A549 (cell line): ENCODE data around the gene SMAD9. TPM values are rescaled to one million over a fixed set of nuclear protein-coding genes. Genes with fewer than 3 reads are reported as not detected.

ENCODE experiments used
- ATAC-seq, 2 experiments: fragments of 200-7000 bp in 1 of 2; fragments of >200 bp in 1 of 2; cut with Nextera tagmentation in 1 of 2; cut with Tn5 transposase in 1 of 2; 3 replicates each; pipeline versions ENCODE4 v1.8.0 to v1.9.1; 2018 to 2020; ENCODE audit warnings: mild to moderate bottlenecking in 1 of 2, moderate library complexity in 1 of 2
- CTCF ChIA-PET: fragments of 300-600 bp; sonication (Branson Sonifier 250); formaldehyde crosslinking; extraction: SDS; loops from one replicate; lab custom pipeline; 2021; ENCODE audit warnings: antibody characterized with exemption, inconsistent platforms; lab: Yijun Ruan, JAX
- POLR2A ChIA-PET: fragments of 350-600 bp; formaldehyde crosslinking; extraction: SDS; loops from one replicate; lab custom pipeline; 2021; ENCODE audit warnings: antibody characterized with exemption, inconsistent platforms; lab: Yijun Ruan, JAX
- DNase-seq, 2 experiments: peaks; one replicate each; pipeline versions ENCODE4 v3.0.0 to v3.0.0-alpha.2; 2011 to 2016; ENCODE audit warnings: low read depth in 1 of 2, low spot score in 1 of 2
- FAIRE-seq: peaks from 2 replicates; lab custom pipeline; 2011; peaks lifted over from hg19 to GRCh38; lab: Jason Lieb, UNC
- H3K27ac ChIP-seq, 2 experiments: fragments of >200 bp; sonication (Bioruptor Twin); formaldehyde crosslinking; 3 replicates each; pipeline ENCODE4 v1.5.1; 2016 to 2017
- H3K4me1 ChIP-seq: fragments of >200 bp; sonication (Bioruptor Twin); formaldehyde crosslinking; 3 replicates; pipeline ENCODE4 v1.6.1; 2016
- H3K4me2 ChIP-seq: fragments of >200 bp; sonication (Bioruptor Twin); formaldehyde crosslinking; 3 replicates; pipeline ENCODE4 v1.6.1; 2016
- H3K4me3 ChIP-seq: fragments of >200 bp; sonication (Bioruptor Twin); formaldehyde crosslinking; 3 replicates; pipeline ENCODE4 v1.5.1; 2016
- H3K9me3 ChIP-seq: fragments of >200 bp; sonication (Bioruptor Twin); formaldehyde crosslinking; 3 replicates; pipeline ENCODE4 v1.6.1; 2016
- BHLHE40 ChIP-seq: IDR thresholded peaks from 2 replicates; pipeline ENCODE4 v1.6.1; 2012; ENCODE audit warnings: low read depth, low read length, inconsistent platforms
- CBX8 ChIP-seq: fragments of 200-600 bp; sonication (generic); IDR thresholded peaks from 2 replicates; pipeline ENCODE4 v1.6.1; 2016
- CEBPB ChIP-seq, 2 experiments: fragments of >200 bp in 1 of 2; sonication (Bioruptor Twin) in 1 of 2; formaldehyde crosslinking in 1 of 2; IDR thresholded peaks; 2 replicates each; pipeline ENCODE4 v1.6.1; 2012 to 2016
- CHD4 ChIP-seq: fragments of 200-600 bp; sonication (generic); IDR thresholded peaks from 2 replicates; pipeline ENCODE4 v1.6.1; 2016; ENCODE audit warnings: antibody characterized with exemption, mild to moderate bottlenecking, borderline replicate concordance
- EHMT2 ChIP-seq: fragments of 200-600 bp; sonication (generic); IDR thresholded peaks from 2 replicates; pipeline ENCODE4 v1.6.1; 2016; ENCODE audit warnings: antibody characterized with exemption, low read depth, mild to moderate bottlenecking, moderate library complexity
- FOSB ChIP-seq: fragments of 250-450 bp; sonication (Bioruptor Pico); IDR thresholded peaks from 2 replicates; pipeline ENCODE4 v1.5.0; 2020; ENCODE audit warnings: mild to moderate bottlenecking, moderate library complexity
- HES2 ChIP-seq: fragments of >200 bp; sonication (Bioruptor Twin); formaldehyde crosslinking; IDR thresholded peaks from 2 replicates; pipeline ENCODE4 v1.6.1; 2016
- KDM1A ChIP-seq: fragments of 200-600 bp; sonication (generic); IDR thresholded peaks from 2 replicates; pipeline ENCODE4 v1.6.1; 2016; ENCODE audit warnings: low read depth, mild to moderate bottlenecking
- MAFK ChIP-seq: fragments of 450-650 bp; IDR thresholded peaks from 2 replicates; pipeline ENCODE4 v1.6.1; 2014; ENCODE audit not compliant: partially characterized antibody
- MAX ChIP-seq: IDR thresholded peaks from 2 replicates; pipeline ENCODE4 v1.6.1; 2012
- MAZ ChIP-seq: fragments of 150-350 bp; IDR thresholded peaks from 2 replicates; pipeline ENCODE4 v1.6.1; 2014; ENCODE audit warnings: antibody characterized with exemption, low read depth, low read length, borderline replicate concordance
- PBX3 ChIP-seq: IDR thresholded peaks from 2 replicates; pipeline ENCODE4 v1.6.1; 2012
- POLR2A ChIP-seq: IDR thresholded peaks from 2 replicates; pipeline ENCODE4 v1.6.1; 2012; ENCODE audit warnings: mild to moderate bottlenecking, low read length
- RAD21 ChIP-seq, 2 experiments: fragments of >200 bp in 1 of 2; sonication (Bioruptor Twin) in 1 of 2; formaldehyde crosslinking in 1 of 2; IDR thresholded peaks in 1 of 2; conservative IDR thresholded peaks in 1 of 2; 2 replicates in 1 of 2; 3 replicates in 1 of 2; pipeline ENCODE4 v1.6.1; 2012 to 2018; ENCODE audit warnings: inconsistent platforms in 1 of 2
- RARB ChIP-seq: fragments of 250-450 bp; sonication (Bioruptor Pico); IDR thresholded peaks from 2 replicates; pipeline ENCODE4 v1.8.0; 2021; ENCODE audit warnings: mild to moderate bottlenecking, moderate library complexity
- REST ChIP-seq: fragments of 200-600 bp; sonication (generic); IDR thresholded peaks from 2 replicates; pipeline ENCODE4 v1.6.1; 2016; ENCODE audit warnings: antibody characterized with exemption, mild to moderate bottlenecking, moderate library complexity
- RNF2 ChIP-seq: fragments of 200-600 bp; sonication (generic); IDR thresholded peaks from 2 replicates; pipeline ENCODE4 v1.6.1; 2016; ENCODE audit warnings: low read depth, mild to moderate bottlenecking, antibody characterized with exemption, moderate library complexity, borderline replicate concordance
- TFCP2L1 ChIP-seq: fragments of 250-450 bp; sonication (Bioruptor Pico); IDR thresholded peaks from 2 replicates; pipeline ENCODE4 v1.5.0; 2021; ENCODE audit warnings: mild to moderate bottlenecking
- TP53 ChIP-seq: fragments of 250-450 bp; sonication (Bioruptor Pico); IDR thresholded peaks from 2 replicates; pipeline ENCODE4 v1.5.0; 2021; ENCODE audit warnings: mild to moderate bottlenecking, moderate library complexity
- USF2 ChIP-seq: fragments of 450-650 bp; IDR thresholded peaks from 2 replicates; pipeline ENCODE4 v1.6.1; 2014; ENCODE audit warnings: antibody characterized with exemption
- ZC3H11A ChIP-seq: fragments of 450-650 bp; IDR thresholded peaks from 2 replicates; pipeline ENCODE4 v1.6.1; 2014; ENCODE audit warnings: antibody characterized with exemption, mild to moderate bottlenecking
- ZNF302 ChIP-seq: fragments of 250-450 bp; sonication (Bioruptor Pico); IDR thresholded peaks from 2 replicates; pipeline ENCODE4 v1.9.0; 2021; ENCODE audit warnings: inconsistent platforms, mild to moderate bottlenecking, moderate library complexity
- WGBS: methylation state at CpG from one replicate; pipeline ENCODE4 v1.1.6; 2017; ENCODE audit errors: missing lambda C conversion rate; 5-methylcytosine and 5-hydroxymethylcytosine counted together
- polyA plus RNA-seq, 4 experiments: library from polyadenylated mRNA; depleted of rRNA in 3 of 4; stranded (reverse); fragments of >200 nt; fragmentation: RNase III in 1 of 4; extraction: RNeasy Plus Mini Kit Qiagen cat#74134 plus additional on column Dnase treatment in 1 of 4; gene quantifications; 2 replicates in 3 of 4; 3 replicates in 1 of 4; pipeline ENCODE4 v1.2.3, GENCODE V29; 2011 to 2017

Gene SMAD9
- polyA plus RNA-seq, 2 of the 4 experiments (the other 2 are of a cell fraction) = 0.04 to 0.06 TPM

- no peak for TF ChIP-seq MAZ
- TF ChIP-seq ZC3H11A = no peak
- TF ChIP-seq TFCP2L1 (CRISPR knock-in tag) = no peak
- TF ChIP-seq RNF2 = no peak
These were observed 32.1 kb downstream of the SMAD9 start (continued) for GRCh38 chr13:36887758-36888521.

GRCh38 chr13:36885901-36886300, 34.1 kb downstream of the SMAD9 start:
- H3K9me3 ChIP-seq = no peaks in the 10 kb centered on the region
- CTCF ChIA-PET = interaction anchor here (1.3 kb wide), 1 partner anchor 37 kb away, joined by 3 read pairs; no protein-coding TSS in a partner anchor
- FAIRE-seq (no peak), ATAC-seq (no peak), DNase-seq (no peak)
- no peak overlapping the region for H3K4me3 ChIP-seq
- no peak overlapping the region for H3K27ac ChIP-seq
- no peak for TF ChIP-seq ZNF302 (CRISPR knock-in tag)
- no peak for TF ChIP-seq CHD4
- TF ChIP-seq RARB = no peak
- no peak for TF ChIP-seq REST
- TF ChIP-seq USF2 = no peak
- POLR2A ChIA-PET = no interaction called here
- H3K4me2 ChIP-seq = no peak overlapping the region
- 64% methylated on average over 6 of the region's 6 CpGs for WGBS
- no peaks in the 10 kb centered on the region for H3K4me1 ChIP-seq

GRCh38 chr13:36884235-36884634, 35.8 kb downstream of the SMAD9 start:
- FAIRE-seq (no peak), DNase-seq (no peak), ATAC-seq (no peak)
- CTCF ChIA-PET = no interaction called here
- POLR2A ChIA-PET = no interaction called here
- H3K4me3 ChIP-seq = no peak overlapping the region
- no peak overlapping the region for H3K4me2 ChIP-seq
- H3K27ac ChIP-seq = no peak overlapping the region
- H3K4me1 ChIP-seq = no peaks in the 10 kb centered on the region
- no peak for TF ChIP-seq TP53
- no peak for TF ChIP-seq BHLHE40
- TF ChIP-seq CHD4 = no peak
- no peak for TF ChIP-seq MAFK
- no peak for TF ChIP-seq RARB
- no peak for TF ChIP-seq MAX
- no peak for TF ChIP-seq CEBPB (IDR thresholded peaks at IDR 0.05)
- no peak for TF ChIP-seq KDM1A
- no peak for TF ChIP-seq EHMT2
- no peak for TF ChIP-seq POLR2A
- TF ChIP-seq USF2 = no peak
- TF ChIP-seq FOSB (CRISPR knock-in tag) = no peak
- TF ChIP-seq ZC3H11A = no peak
- no peak for TF ChIP-seq TFCP2L1 (CRISPR knock-in tag)
- TF ChIP-seq HES2 = no peak
- TF ChIP-seq CBX8 = no peak
- TF ChIP-seq RAD21 (conservative IDR thresholded peaks at IDR 0.05 in 1 of 2, IDR thresholded peaks at IDR 0.05 in 1 of 2) = no peak
- no peak for TF ChIP-seq RNF2
- no peak for TF ChIP-seq PBX3
- WGBS = 59% methylated on average over 6 of the region's 6 CpGs
- H3K9me3 ChIP-seq = no peaks in the 10 kb centered on the region
